Measurements from ENCODE around the gene PARVB. TPM values are rescaled to one million over a fixed set of nuclear protein-coding genes. Genes with fewer than 3 reads are reported as not detected.
A peak's percentile ranks its signal among the peaks of the same experiment; 100 is the strongest.

PARVB gene
- total and polyA plus RNA-seq, 2 donors (not counting 1 experiment from before 2014, with no cell fraction given): 12.1 to 47.3 TPM

- no peaks in the 10 kb centered on the region for H4K20me1 ChIP-seq (ENCODE audit: control insufficient read depth, extremely low read depth, insufficient read depth, low read length)
- TF ChIP-seq CTCF (conservative IDR thresholded peaks at IDR 0.05 in 1 of 2, IDR thresholded peaks at IDR 0.05 in 1 of 2; ENCODE audit: low read depth in 1 of 2, low read length in 2 of 2) (no peak), EZH2 (IDR thresholded peaks at IDR 0.05; ENCODE audit: low read length, missing control alignments) (no peak)
- no peak overlapping the region for H2AFZ ChIP-seq (ENCODE audit: low read length)
- no peak overlapping the region for H3K4me2 ChIP-seq (ENCODE audit: extremely low read depth, insufficient read depth, low read length)
- no peak overlapping the region for H3K27ac ChIP-seq (ENCODE audit: insufficient read depth, low read length)
- DNase-seq (ENCODE audit: low read depth in 2 of 2): no peak
- H3K27me3 ChIP-seq (ENCODE audit: control insufficient read depth, insufficient read depth, low read length): no peaks in the 10 kb centered on the region
- no peaks in the 10 kb centered on the region for H3K4me1 ChIP-seq (ENCODE audit: control insufficient read depth, extremely low read depth, insufficient read depth, low read length)
- no peaks in the 10 kb centered on the region for H3K79me2 ChIP-seq (ENCODE audit: control insufficient read depth, insufficient read depth, low read length)
- H3K9me3 ChIP-seq (ENCODE audit: control insufficient read depth, insufficient read depth, low read depth, low read length): no peaks in the 10 kb centered on the region
- H3K9ac ChIP-seq (ENCODE audit: insufficient read depth, low read length): no peak overlapping the region
- no peaks in the 10 kb centered on the region for H3K36me3 ChIP-seq (ENCODE audit: control insufficient read depth, insufficient read depth, low read length)
- H3K4me3 ChIP-seq (replicated peaks in 1 of 4; ENCODE audit: control extremely low read depth in 1 of 4, insufficient read depth in 1 of 4, low read depth in 3 of 4, low read length in 4 of 4): no peak overlapping the region
Observed at GRCh38 chr22:44158816-44159215, 134.7 kb downstream of the PARVB start.

- Histone ChIP-seq H3K9me3 (ENCODE audit: control insufficient read depth, insufficient read depth, low read depth, low read length) (no peaks in the 10 kb centered on the region), H3K79me2 (ENCODE audit: control insufficient read depth, insufficient read depth, low read length) (no peaks in the 10 kb centered on the region), H3K27me3 (ENCODE audit: control insufficient read depth, insufficient read depth, low read length) (no peaks in the 10 kb centered on the region), H3K4me3 (replicated peaks in 1 of 4; ENCODE audit: control extremely low read depth in 1 of 4, insufficient read depth in 1 of 4, low read depth in 3 of 4, low read length in 4 of 4) (no peak overlapping the region), H3K4me2 (ENCODE audit: extremely low read depth, insufficient read depth, low read length) (no peak overlapping the region), H2AFZ (ENCODE audit: low read length) (no peak overlapping the region), H4K20me1 (ENCODE audit: control insufficient read depth, extremely low read depth, insufficient read depth, low read length) (no peaks in the 10 kb centered on the region), H3K36me3 (ENCODE audit: control insufficient read depth, insufficient read depth, low read length) (no peaks in the 10 kb centered on the region), H3K27ac (ENCODE audit: insufficient read depth, low read length) (no peak overlapping the region), H3K4me1 (ENCODE audit: control insufficient read depth, extremely low read depth, insufficient read depth, low read length) (no peaks in the 10 kb centered on the region), H3K9ac (ENCODE audit: insufficient read depth, low read length) (no peak overlapping the region)
- TF ChIP-seq CTCF (conservative IDR thresholded peaks at IDR 0.05 in 1 of 2, IDR thresholded peaks at IDR 0.05 in 1 of 2; ENCODE audit: low read depth in 1 of 2, low read length in 2 of 2): no peak
- no peak for TF ChIP-seq EZH2 (IDR thresholded peaks at IDR 0.05; ENCODE audit: low read length, missing control alignments)
- DNase-seq (ENCODE audit: low read depth in 2 of 2): peak in 1 of 2 donors; percentile 47
Observed at GRCh38 chr22:44159221-44159620, 135.1 kb downstream of the PARVB start.

DNA sequence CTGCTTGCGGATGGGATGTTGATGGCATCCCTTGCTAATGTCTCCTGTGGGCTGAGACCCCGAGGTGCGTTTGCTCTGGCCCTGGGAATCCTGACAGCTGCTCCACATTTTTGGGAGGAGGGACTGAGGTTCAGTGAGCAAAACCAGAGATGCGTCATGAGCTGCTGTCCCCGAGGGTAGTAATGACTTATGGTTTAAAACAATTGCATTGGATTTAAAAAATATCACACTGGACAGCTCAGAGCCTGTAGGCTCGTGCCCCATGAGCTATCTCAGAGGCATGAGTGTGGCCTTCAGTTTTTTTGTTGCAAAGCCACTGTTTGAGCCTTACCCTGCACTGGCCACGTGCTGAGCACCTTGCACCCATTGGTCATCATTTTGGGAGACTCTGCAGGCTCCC is 135.7 kb downstream of the PARVB start:
- Histone ChIP-seq H3K27ac (ENCODE audit: insufficient read depth, low read length) (no peak overlapping the region), H3K4me2 (ENCODE audit: extremely low read depth, insufficient read depth, low read length) (no peak overlapping the region), H3K9me3 (ENCODE audit: control insufficient read depth, insufficient read depth, low read depth, low read length) (no peaks in the 10 kb centered on the region), H3K79me2 (ENCODE audit: control insufficient read depth, insufficient read depth, low read length) (no peaks in the 10 kb centered on the region), H3K4me3 (replicated peaks in 1 of 4; ENCODE audit: control extremely low read depth in 1 of 4, insufficient read depth in 1 of 4, low read depth in 3 of 4, low read length in 4 of 4) (no peak overlapping the region), H4K20me1 (ENCODE audit: control insufficient read depth, extremely low read depth, insufficient read depth, low read length) (no peaks in the 10 kb centered on the region), H3K4me1 (ENCODE audit: control insufficient read depth, extremely low read depth, insufficient read depth, low read length) (no peaks in the 10 kb centered on the region), H3K27me3 (ENCODE audit: control insufficient read depth, insufficient read depth, low read length) (no peaks in the 10 kb centered on the region), H3K36me3 (ENCODE audit: control insufficient read depth, insufficient read depth, low read length) (no peaks in the 10 kb centered on the region), H2AFZ (ENCODE audit: low read length) (no peak overlapping the region), H3K9ac (ENCODE audit: insufficient read depth, low read length) (no peak overlapping the region)
- peak in 1 of 2 donors; percentile 18 for DNase-seq (ENCODE audit: low read depth in 2 of 2)
- no peak for TF ChIP-seq CTCF (conservative IDR thresholded peaks at IDR 0.05 in 1 of 2, IDR thresholded peaks at IDR 0.05 in 1 of 2; ENCODE audit: low read depth in 1 of 2, low read length in 2 of 2)
- no peak for TF ChIP-seq EZH2 (IDR thresholded peaks at IDR 0.05; ENCODE audit: low read length, missing control alignments)
